Spleen (tissue), 11 donors: ENCODE results near the gene EPHA6. TPM values are rescaled to one million over a fixed set of nuclear protein-coding genes. Genes with fewer than 3 reads are reported as not detected.
"Not testable (repeated sequence)": the region's sequence is repeated elsewhere in the genome, so short reads cannot be mapped to it uniquely, and the experiment has no call there.

ENCODE experiments used
- DNase-seq: peaks from one replicate; pipeline ENCODE4 v3.0.0-alpha.2; 2020
- H3K27ac ChIP-seq, 8 donors: fragments of 200-600 bp; sonication (generic) in 7 of 8; 1 replicate in 4 of 8; 2 replicates in 4 of 8; pipeline versions ENCODE4 v1.5.0 to v1.8.0; 2016 to 2021; ENCODE audit warnings: inconsistent platforms in 4 of 8, mild to moderate bottlenecking in 4 of 8, moderate library complexity in 1 of 8
- H3K27me3 ChIP-seq, 7 donors: fragments of 200-600 bp; sonication (generic) in 6 of 7; replicated peaks in 1 of 7; 1 replicate in 4 of 7; 2 replicates in 3 of 7; pipeline versions ENCODE4 v1.5.0 to v1.8.0; 2016 to 2021; ENCODE audit warnings: inconsistent platforms in 3 of 7, mild to moderate bottlenecking in 1 of 7
- H3K36me3 ChIP-seq, 6 donors: fragments of 200-600 bp; sonication (generic) in 5 of 6; 1 replicate in 4 of 6; 2 replicates in 2 of 6; pipeline versions ENCODE4 v1.5.0 to v1.8.0; 2016 to 2021; ENCODE audit warnings: inconsistent platforms in 2 of 6
- H3K4me1 ChIP-seq, 6 donors: fragments of 200-600 bp; sonication (generic) in 5 of 6; 1 replicate in 3 of 6; 2 replicates in 3 of 6; pipeline versions ENCODE4 v1.5.0 to v1.8.0; 2016 to 2021; ENCODE audit warnings: inconsistent platforms in 3 of 6
- H3K4me3 ChIP-seq, 8 donors: fragments of 200-600 bp; sonication (generic) in 7 of 8; 1 replicate in 4 of 8; 2 replicates in 4 of 8; pipeline versions ENCODE4 v1.5.0 to v1.8.0; 2016 to 2021; ENCODE audit warnings: inconsistent platforms in 4 of 8, mild to moderate bottlenecking in 4 of 8, moderate library complexity in 2 of 8
- H3K9me3 ChIP-seq, 8 donors: fragments of 200-600 bp; sonication (generic) in 7 of 8; 1 replicate in 4 of 8; 2 replicates in 4 of 8; pipeline versions ENCODE4 v1.5.0 to v1.8.0; 2016 to 2021; ENCODE audit warnings: inconsistent platforms in 4 of 8
- CTCF ChIP-seq, 11 experiments: fragments of 200-600 bp in 7 of 11; fragments of 450-650 bp in 4 of 11; sonication (generic) in 4 of 11; IDR thresholded peaks in 8 of 11; conservative IDR thresholded peaks in 3 of 11; 1 replicate in 7 of 11; 2 replicates in 4 of 11; pipeline versions ENCODE4 v1.4.0 to v1.8.0; 2016 to 2021; ENCODE audit warnings: antibody characterized with exemption in 11 of 11, inconsistent platforms in 4 of 11, mild to moderate bottlenecking in 1 of 11
- POLR2A ChIP-seq, 3 donors: fragments of 450-650 bp; IDR thresholded peaks; one replicate each; pipeline ENCODE4 v1.5.1; 2017; ENCODE audit warnings: antibody characterized with exemption in 3 of 3, mild to moderate bottlenecking in 1 of 3
- POLR2AphosphoS5 ChIP-seq, 3 donors: sonication (generic); formaldehyde crosslinking; IDR thresholded peaks; one replicate each; pipeline ENCODE4 v1.5.1; 2017; ENCODE audit warnings: antibody characterized with exemption in 3 of 3
- WGBS, 5 donors: extraction: QIAGEN DNeasy Blood & Tissue Kit in 3 of 5; methylation state at CpG; one replicate each; pipeline versions ENCODE4 v1.1.5 to v1.1.7; 2013 to 2018; 5-methylcytosine and 5-hydroxymethylcytosine counted together
- intact Hi-C: fragments of 100-400 bp; cut with DNase I; formaldehyde crosslinking; loops from one replicate; pipeline ENCODE4 v1.15.0; 2023; ENCODE audit warnings: low total_unique reads
- polyA plus RNA-seq, 3 donors: library from polyadenylated mRNA; stranded (reverse); fragments of 200-250 nt; gene quantifications; one replicate each; pipeline ENCODE4 v1.2.1, GENCODE V29; 2013
- total RNA-seq, 7 donors: library from RNA; depleted of rRNA in 3 of 7; stranded (reverse); fragments of >200 nt in 3 of 7; fragmentation: NEBNext Ultra II Directional in 4 of 7; extraction: Animal tissue kit (Norgen Biotek cat#: 25700) in 4 of 7; gene quantifications; one replicate each; pipeline versions ENCODE4 v1.1.0 to v1.2.1, GENCODE V29; 2016 to 2021
- donor health status: healthy with polysubstance abuse.
- donor health status: DM: no; HTN: no; CAD: no; lungs with moderate emphysema.
- donor health status: DM: no; HTN: no; CAD: no.
- donor health status: Bipolar disorder and iron deficiency.
- donor health status: healthy.
- donor health status: DM: no; HTN: no; CAD: no.
- donor health status: DM: yes; HTN: yes; CAD: no.

Gene EPHA6
- total and polyA plus RNA-seq, 10 donors, result 0.44 TPM; not detected in 9

DNA sequence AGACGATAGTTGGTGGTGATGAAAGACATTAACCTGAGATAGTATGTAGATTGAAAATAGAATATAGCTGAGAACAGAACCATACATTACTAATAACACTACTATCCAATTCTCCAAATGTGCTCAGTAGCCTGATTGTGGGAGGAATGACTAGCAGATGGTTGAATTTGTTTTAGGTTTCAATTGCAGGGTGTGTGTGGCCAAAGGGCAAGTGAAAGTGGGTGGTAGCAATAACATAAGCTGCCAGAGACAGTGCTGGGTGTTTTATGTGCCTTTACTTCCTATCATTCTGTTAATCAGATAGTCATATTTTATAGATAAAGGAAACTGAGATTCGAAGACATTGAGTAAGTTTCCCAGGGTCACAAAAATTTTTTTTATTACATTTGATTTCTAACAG is 700.7 kb downstream of the EPHA6 start:
- no peak for DNase-seq
- Histone ChIP-seq H3K9me3 (peaks cover 0 to 15% (median 7%) of the 10 kb centered on the region in 8 donors), H3K27me3 (no peaks in the 10 kb centered on the region), H3K4me3 (no peak overlapping the region), H3K36me3 (no peaks in the 10 kb centered on the region), H3K27ac (no peak overlapping the region), H3K4me1 (no peaks in the 10 kb centered on the region)
- no peak for TF ChIP-seq POLR2A (IDR thresholded peaks at IDR 0.05)
- TF ChIP-seq POLR2AphosphoS5 (IDR thresholded peaks at IDR 0.05), result no peak
- TF ChIP-seq CTCF (IDR thresholded peaks at IDR 0.05 in 8 of 11, conservative IDR thresholded peaks at IDR 0.05 in 3 of 11), result no peak
- 80 to 90% (median 85%) methylated on average over 2 of the region's 2 CpGs for WGBS, 5 donors
- intact Hi-C loops, result no loop called here

DNA sequence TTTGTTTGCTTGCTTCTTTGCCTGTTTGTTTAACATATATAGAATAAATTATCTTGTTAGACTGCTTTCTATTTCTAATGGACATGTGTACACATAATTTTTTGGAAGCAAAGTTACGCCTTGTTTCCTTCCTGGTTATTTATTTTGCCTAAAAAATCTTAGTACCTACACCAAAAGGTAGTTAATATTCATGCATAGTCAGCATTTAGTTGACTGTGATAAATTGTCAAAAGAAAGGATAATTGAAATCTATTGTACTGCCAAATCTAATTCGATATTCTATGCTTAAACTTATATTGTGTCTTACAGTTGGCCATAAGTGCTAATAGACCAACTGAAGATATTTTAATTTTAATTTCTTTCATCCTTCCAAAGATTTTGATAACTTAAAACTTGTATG is 716.3 kb downstream of the EPHA6 start:
- peaks cover 0 to 11% (median 0%) of the 10 kb centered on the region in 8 donors for H3K9me3 ChIP-seq
- WGBS, 5 donors, result 72 to 86% (median 78%) methylated on average over 2 of the region's 2 CpGs
- no peaks in the 10 kb centered on the region for H3K36me3 ChIP-seq
- H3K27ac ChIP-seq, result no peak overlapping the region
- no peaks in the 10 kb centered on the region for H3K27me3 ChIP-seq
- TF ChIP-seq POLR2A (IDR thresholded peaks at IDR 0.05) (no peak), POLR2AphosphoS5 (IDR thresholded peaks at IDR 0.05) (no peak), CTCF (IDR thresholded peaks at IDR 0.05 in 8 of 11, conservative IDR thresholded peaks at IDR 0.05 in 3 of 11) (no peak)
- H3K4me3 ChIP-seq, result no peak overlapping the region
- H3K4me1 ChIP-seq, result no peaks in the 10 kb centered on the region
- intact Hi-C loops, result no loop called here
- no peak for DNase-seq

GRCh38 chr3:97547573-97547972 is 733.2 kb downstream of the EPHA6 start:
- DNase-seq, H3K27ac ChIP-seq, H3K36me3 ChIP-seq, H3K4me1 ChIP-seq, intact Hi-C loops, H3K27me3 ChIP-seq, H3K4me3 ChIP-seq: not testable (repeated sequence)
- 81 to 92% (median 84%) methylated on average over 5 to 6 of the region's 6 CpGs for WGBS, 5 donors
- H3K9me3 ChIP-seq, result peaks cover 0 to 29% (median 4%) of the 10 kb centered on the region in 8 donors

DNA sequence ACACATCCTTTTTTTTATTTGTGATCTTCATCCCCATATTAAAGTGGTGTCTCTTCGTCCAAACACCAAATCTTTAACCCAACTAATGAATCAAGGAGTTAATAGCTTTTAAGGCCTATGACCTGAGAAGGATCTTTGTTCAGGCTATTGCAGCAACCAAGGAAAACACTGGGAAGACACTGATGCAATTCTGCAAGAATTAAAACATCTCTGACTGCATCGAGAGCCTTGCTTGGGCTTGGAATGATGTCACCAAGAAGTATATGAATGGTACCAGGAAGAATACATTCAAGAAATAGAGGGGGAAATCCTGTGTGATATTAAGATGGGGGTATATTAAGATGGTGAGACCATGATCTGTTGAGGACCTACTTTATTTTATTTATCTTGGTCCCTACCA is 736.0 kb downstream of the EPHA6 start:
- TF ChIP-seq CTCF (IDR thresholded peaks at IDR 0.05 in 8 of 11, conservative IDR thresholded peaks at IDR 0.05 in 3 of 11), result no peak
- TF ChIP-seq POLR2A (IDR thresholded peaks at IDR 0.05), result no peak
- no peak for TF ChIP-seq POLR2AphosphoS5 (IDR thresholded peaks at IDR 0.05)
- peaks cover 0 to 31% (median 5%) of the 10 kb centered on the region in 8 donors for H3K9me3 ChIP-seq
- H3K4me1 ChIP-seq, result no peaks in the 10 kb centered on the region
- no peak overlapping the region for H3K27ac ChIP-seq
- WGBS, 5 donors, result 56 to 78% (median 61%) methylated on average over 2 of the region's 2 CpGs
- H3K27me3 ChIP-seq, result no peaks in the 10 kb centered on the region
- DNase-seq, result no peak
- no peaks in the 10 kb centered on the region for H3K36me3 ChIP-seq
- intact Hi-C loops, result no loop called here
- H3K4me3 ChIP-seq, result no peak overlapping the region

DNA sequence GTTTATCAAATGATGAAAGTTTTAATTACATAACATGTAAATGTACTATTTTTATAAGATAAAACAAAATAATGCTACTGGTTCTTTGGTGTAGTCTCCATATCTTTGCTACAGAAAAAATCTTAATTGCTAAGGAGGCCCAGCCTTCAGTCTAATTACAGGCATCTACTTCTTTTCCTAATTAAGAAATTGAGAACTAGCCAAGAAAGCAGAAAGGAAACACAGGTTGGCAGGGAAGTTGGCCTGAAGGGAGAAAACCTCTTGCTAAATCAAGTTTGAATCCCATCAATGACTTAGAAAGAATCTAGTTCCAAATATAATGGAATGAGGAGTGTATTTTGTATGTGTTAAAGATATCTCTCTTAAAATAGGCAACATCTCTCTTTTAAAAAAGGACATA is 737.8 kb downstream of the EPHA6 start:
- Histone ChIP-seq H3K4me1 (no peaks in the 10 kb centered on the region), H3K4me3 (no peak overlapping the region), H3K27me3 (no peaks in the 10 kb centered on the region), H3K27ac (no peak overlapping the region), H3K36me3 (no peaks in the 10 kb centered on the region), H3K9me3 (peaks cover 0 to 31% (median 3%) of the 10 kb centered on the region in 8 donors)
- intact Hi-C loops, result no loop called here
- TF ChIP-seq POLR2A (IDR thresholded peaks at IDR 0.05) (no peak), POLR2AphosphoS5 (IDR thresholded peaks at IDR 0.05) (no peak), CTCF (IDR thresholded peaks at IDR 0.05 in 8 of 11, conservative IDR thresholded peaks at IDR 0.05 in 3 of 11) (no peak)
- DNase-seq, result no peak
